Eye (tissue), 1 donor: ENCODE measurements around the gene GHRHR.

ENCODE experiments used
- DNase-seq: peaks from one replicate; pipeline ENCODE4 v3.0.0-alpha.2; 2015

GHRHR gene

DNA sequence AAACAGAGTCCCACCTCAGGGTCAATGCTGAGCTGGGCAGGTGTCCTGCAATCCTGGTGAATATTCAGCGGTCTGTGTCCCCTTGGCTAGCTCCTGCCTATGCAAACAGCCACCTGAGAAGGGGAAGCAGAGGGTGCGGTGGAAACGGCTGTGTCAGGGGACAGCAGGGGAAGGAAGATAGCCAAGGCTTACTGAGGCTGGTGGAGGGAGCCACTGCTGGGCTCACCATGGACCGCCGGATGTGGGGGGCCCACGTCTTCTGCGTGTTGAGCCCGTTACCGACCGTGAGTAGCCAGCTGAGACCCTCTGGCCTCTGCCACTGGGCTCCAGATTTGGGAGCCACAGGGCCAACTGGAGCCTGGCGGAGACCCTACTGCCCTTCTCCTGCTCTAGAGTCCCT, at the start of gene GHRHR:
Gene GHRHR, plus strand, starts transcription at position 112 of the 400 bp plus-strand sequence. Its CDS starts 116 bp downstream, at position 228.
- DNase-seq, result no peak

DNA sequence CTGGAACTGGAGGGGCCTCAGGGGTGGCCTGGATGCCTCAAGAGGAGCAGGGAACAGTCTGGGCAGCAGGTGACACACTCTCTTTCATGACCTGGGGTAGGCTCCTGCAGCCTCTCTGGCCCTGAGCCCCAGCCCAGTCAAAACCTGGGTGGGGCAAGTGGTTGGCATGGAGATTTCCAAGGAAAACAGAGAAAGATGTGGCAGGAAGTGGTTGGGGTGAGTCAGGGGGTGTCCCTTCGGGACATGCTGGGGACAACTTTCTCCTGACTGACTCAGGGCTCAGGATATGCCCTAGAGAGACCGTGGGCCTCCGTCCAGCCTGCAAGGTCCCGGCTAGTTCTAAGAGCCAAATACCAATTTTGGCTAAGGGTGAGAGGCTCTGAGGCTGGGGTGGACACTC, 49.2 kb upstream of the GHRHR start:
- DNase-seq, result no peak

DNA sequence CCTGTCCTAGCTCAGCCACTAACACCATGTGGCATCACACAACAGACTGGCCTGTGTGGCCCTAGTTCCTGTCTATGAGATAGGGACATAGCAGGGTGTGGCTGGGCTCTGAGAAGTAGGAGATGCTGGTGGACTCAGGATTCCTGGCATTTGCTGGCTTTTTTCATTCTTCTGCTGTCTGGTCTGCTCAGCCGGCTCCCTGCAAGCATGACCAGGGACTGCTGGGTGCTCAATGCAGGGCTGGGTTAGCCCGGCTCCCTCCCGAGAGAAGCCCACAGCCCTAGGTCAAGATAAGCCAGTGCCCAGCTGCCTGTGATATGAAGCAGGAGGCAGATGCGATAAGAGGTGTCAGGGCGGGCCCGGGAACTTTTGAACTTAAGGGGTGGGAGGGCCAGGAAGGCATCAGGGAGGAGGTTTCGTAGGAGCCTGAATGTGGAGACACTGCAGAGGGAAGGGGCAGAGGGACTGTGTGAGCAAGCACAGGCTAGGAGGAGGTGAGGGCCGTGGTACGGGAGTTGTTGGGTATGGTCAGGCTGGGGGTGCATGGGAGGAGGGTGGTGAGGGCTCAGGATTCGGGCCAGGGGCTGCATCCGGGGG, 48.6 kb upstream of the GHRHR start:
- no peak for DNase-seq

DNA sequence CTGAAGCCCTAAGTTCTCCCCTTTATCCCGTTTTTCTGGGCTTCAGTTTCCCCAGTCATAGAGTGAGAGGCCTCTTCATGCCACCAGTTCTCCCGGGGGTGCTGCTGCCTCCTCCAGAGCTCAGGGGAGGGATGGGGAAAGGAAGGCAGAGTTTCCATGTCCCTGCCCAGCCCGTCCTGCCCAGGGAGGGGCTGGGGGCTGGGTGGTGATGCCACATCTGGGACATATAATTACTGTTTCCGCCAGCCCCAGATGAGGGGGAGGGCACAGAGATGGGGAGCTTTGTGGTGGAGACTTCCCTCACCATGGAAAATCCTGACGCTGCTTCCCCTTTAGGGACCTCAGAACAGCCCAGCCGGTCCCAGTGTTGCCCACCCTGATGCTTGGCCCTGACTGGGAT, 48.0 kb upstream of the GHRHR start:
- DNase-seq, result no peak

DNA sequence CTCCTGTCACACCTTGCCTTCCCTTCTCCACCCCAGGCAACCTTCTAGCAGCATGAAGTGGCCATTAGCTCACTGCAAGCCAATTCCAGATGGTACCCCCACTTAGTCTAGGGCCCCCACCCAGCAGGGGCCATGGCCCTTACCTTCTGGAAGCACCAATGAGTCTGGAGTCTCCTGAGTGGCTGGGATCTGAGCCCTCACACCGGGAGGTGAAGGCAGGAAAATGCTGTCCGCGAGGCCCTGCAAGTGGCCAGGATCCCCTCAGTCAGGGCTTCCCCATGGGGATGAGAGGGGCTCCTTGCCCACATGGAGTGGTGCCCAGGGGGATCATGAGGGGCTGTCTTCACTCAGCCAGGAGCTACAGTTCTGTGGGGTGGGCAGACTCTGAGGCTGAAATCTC, 47.5 kb upstream of the GHRHR start:
- no peak for DNase-seq

- no peak for DNase-seq
These were observed 47.0 kb upstream of the GHRHR start for GRCh38 chr7:30916767-30917166.

DNA sequence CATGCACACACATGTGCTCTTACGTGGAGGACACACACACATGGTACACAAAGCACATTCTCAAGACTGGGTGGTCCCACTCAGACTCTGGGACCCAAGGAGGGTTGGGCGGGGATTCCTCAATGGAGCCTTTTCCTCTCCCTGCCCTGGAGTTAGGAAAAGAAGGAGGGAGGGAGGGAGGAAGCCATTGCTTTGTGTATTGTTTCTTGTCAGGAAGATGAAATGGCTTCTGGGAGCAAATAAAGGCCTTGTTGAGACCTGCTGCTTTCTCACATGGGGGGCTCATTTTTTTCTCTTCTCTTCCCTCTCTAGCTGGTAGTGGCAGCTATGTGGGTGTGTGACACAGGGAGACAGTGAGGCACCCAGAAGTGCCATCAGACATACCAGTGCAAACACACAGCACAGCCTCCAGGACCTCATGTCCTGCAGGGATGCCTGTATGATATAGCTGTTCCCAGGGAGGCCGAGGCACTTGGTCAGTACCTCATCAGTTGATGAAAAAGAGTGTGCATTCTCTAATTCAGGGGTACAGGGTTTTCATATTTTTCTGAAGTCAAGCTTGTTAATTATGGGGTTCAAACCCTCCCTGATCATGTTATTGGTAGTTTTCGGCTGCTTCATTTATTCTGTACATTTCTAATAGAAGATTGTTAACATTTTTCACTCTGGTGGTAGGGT, 46.4 kb upstream of the GHRHR start:
- DNase-seq, result no peak

- no peak for DNase-seq
These were observed 45.1 kb upstream of the GHRHR start for GRCh38 chr7:30918676-30919075.

DNA sequence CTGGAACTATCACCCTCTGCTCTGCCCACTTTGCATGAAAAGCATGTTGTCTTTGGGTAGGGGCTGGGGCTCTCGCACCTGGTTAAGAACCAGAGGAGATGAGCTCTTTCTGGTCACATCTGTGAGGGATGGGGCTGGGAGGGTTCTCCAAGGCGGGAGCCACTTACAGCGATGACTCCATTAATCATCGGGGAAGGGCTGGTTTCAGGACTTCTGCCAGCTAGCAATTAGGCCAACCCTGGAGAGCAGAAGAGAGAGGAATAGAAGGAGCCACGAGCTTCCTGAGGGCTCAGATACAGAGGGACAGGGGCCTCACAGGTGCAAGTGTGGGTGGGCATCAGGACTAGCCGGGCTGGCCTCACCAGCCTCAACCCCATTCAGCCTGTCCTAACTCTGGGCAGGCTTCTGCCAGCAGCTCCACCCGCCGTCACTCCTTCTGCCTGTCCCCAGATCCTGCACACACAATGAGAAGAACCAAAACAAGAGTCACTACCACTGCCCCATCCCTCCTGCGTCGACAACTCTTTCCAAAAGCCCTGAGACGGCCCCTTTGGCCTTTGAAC, 43.7 kb upstream of the GHRHR start:
- DNase-seq, result no peak

DNA sequence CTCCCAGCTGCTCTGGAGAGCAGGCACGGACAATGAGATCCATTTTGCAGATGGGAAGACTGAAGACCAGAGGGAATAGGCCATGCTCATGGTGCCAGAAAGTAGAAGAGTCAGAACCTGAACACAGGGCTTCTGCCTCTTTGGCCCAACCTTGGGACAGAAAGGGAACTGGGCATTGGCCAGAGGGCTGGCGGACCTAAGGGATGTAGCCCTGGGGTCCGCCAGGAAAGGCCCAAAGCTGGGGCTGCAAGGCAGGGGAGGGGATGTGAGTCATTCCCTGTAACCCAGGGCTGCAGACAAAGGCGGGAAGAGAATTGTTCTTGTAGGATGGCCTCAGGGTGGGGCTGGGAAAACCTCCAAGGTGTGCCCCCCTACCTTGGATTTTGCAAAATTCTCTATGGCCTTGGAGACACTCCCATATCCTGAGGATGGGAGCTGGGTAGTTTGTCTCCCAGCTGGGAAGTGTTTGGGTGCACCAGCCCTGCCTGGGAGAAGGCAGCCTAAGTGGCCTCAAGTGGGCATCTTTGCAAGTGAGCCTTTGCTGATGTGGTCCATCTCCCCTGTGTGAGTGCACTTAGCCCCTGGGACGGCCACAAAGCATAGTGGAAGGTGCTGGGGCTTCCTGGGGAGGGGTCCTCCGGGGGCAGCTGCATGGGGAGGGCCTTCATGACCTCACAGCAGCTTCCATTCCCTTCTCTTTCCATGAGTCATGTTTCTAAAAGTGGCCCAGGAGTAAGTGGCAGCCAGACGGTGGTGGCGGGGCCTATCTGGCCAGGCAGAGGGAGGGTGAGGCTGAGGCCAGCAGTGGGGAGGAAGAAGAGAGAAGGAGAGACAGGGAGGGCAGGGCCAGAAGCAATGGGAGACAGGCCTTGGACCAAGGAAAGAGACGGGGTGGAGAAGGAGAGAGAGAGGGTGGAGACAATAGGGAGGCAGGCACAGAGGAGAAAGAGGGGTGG, 42.9 kb upstream of the GHRHR start:
- no peak for DNase-seq

DNA sequence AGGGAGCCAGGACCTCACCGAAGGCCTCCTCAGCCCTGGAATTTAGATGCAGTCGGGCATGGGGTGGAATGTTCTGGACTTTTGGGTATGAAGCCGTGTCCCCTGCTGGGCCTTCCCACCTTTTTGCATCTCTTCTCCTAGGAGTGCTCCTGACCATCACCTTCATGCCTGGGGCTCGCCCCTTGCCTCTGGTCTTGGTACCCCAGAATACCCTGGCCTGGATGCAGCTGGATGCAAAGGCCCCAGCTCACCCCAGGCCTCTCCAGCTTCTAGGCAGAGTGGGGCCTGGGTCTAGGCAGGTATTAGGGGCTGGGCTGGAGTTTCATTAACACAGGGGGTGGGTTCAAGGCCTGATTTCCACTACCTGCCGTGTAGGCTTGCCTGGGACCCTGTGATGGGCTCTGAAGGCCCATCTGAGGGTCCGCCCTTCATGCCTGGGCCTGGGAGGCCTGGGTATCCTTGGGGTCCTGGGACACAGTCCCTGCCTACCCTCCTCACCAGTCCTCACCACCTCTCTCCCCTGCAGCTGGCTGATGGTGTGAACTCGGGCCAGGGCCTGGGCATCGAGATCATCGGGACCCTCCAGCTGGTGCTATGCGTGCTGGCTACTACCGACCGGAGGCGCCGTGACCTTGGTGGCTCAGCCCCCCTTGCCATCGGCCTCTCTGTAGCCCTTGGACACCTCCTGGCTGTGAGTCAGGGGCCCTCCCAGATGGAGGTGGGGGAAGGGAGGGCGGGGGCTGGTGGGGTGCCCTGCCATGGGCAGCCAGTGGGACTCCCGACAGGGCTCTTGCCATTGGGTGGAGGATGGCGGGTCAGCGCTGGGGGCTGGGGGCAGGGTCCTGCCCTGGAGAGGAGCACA, 42.0 kb upstream of the GHRHR start:
- no peak for DNase-seq

- DNase-seq, result no peak
These were observed 41.2 kb upstream of the GHRHR start for GRCh38 chr7:30922596-30922995.

DNA sequence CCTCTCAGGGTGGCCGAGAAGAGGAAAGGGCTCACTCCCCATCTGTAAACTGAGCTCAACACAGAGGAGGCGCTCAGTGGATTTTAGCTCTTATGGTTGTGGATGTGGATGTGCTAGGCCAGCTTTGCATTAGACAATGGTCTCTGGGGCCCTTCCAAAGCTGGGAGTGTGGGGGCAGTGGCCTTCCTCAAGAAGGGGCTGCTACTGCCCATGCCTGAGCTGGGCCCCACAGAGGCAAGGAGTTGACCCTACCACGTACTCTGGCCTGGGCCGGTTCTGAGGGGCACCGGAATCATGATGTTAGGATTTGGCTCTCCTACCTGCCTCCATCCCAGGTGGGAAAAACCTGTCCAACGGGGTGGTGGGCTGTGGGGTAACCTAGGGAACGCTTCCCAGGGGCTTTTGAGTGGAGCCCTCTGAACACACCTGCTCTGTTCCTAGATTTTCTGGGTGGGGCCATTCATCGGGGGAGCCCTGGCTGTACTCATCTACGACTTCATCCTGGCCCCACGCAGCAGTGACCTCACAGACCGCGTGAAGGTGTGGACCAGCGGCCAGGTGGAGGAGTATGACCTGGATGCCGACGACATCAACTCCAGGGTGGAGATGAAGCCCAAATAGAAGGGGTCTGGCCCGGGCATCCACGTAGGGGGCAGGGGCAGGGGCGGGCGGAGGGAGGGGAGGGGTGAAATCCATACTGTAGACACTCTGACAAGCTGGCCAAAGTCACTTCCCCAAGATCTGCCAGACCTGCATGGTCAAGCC, 40.6 kb upstream of the GHRHR start:
- DNase-seq, result no peak

GRCh38 chr7:30923774-30924413, 39.9 kb upstream of the GHRHR start:
- DNase-seq, result no peak

GRCh38 chr7:30924624-30925023, 39.1 kb upstream of the GHRHR start:
- no peak for DNase-seq

- no peak for DNase-seq
These were observed 38.6 kb upstream of the GHRHR start for GRCh38 chr7:30925117-30925516.

- no peak for DNase-seq
These were observed 37.8 kb upstream of the GHRHR start for GRCh38 chr7:30925913-30926312.

- no peak for DNase-seq
These were observed 37.4 kb upstream of the GHRHR start for GRCh38 chr7:30926313-30926712.

DNA sequence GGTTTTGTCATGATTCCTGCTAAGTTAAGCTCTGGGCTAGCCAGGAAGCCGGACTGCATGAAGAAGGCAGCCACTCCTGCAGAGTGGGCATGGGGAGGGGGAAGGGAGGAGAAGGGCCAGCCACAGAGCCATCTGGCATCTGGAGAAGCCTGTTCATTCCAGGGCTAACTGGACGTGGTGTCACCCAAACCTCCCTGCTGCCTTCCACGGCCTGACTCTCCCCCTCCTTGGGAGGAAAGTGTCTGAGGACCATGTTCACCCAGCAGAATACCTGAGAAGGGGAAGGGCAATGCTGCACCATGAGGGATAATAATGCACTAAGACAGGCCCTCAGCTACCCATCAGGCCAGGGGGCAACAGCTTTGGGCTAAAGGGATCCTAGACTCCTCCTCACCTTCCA, 36.7 kb upstream of the GHRHR start:
- DNase-seq, result no peak

- DNase-seq, result no peak
These were observed 36.2 kb upstream of the GHRHR start for GRCh38 chr7:30927559-30927958.

GRCh38 chr7:30928254-30928872, 35.4 kb upstream of the GHRHR start:
- no peak for DNase-seq
